GM13977 (cell line): ENCODE data around the gene C19orf25.

Experiments
- DNase-seq: peaks from one replicate; pipeline ENCODE4 v3.0.0; 2012; ENCODE audit warnings: low spot score
- CTCF ChIP-seq: IDR thresholded peaks from 2 replicates; pipeline ENCODE4 v1.5.1; 2012; ENCODE audit warnings: mild to moderate bottlenecking, control low read depth; ENCODE audit not compliant: insufficient read depth; ENCODE audit errors: extremely low read depth, missing control alignments
- in situ Hi-C: fragments of 300-500 bp; cut with MboI; formaldehyde crosslinking; loops from one replicate; pipeline ENCODE4 v1.12.0; 2022; ENCODE audit warnings: low sequenced_read_pairs, low pct_unique_long_range_greater_than_20kb, mixed read lengths, inconsistent platforms; ENCODE audit not compliant: unreplicated experiment

Gene C19orf25

GRCh38 chr19:1495051-1495798, 16.2 kb upstream of the C19orf25 start:
- no peak for TF ChIP-seq CTCF
- no peak for DNase-seq
- in situ Hi-C loops, result no loop called here

- in situ Hi-C loops, result no loop called here
- no peak for TF ChIP-seq CTCF
- no peak for DNase-seq
These were observed 15.2 kb upstream of the C19orf25 start for GRCh38 chr19:1494115-1494815.

GRCh38 chr19:1492474-1493006, 13.5 kb upstream of the C19orf25 start:
- no peak for TF ChIP-seq CTCF
- in situ Hi-C loops, result no loop called here
- DNase-seq, result no peak

GRCh38 chr19:1491849-1492170, 12.8 kb upstream of the C19orf25 start:
- in situ Hi-C loops, result no loop called here
- TF ChIP-seq CTCF, result no peak
- no peak for DNase-seq

GRCh38 chr19:1491114-1491848, 12.3 kb upstream of the C19orf25 start, which contains the start of gene REEP6:
REEP6 (plus strand) TSS chr19:1491181; CDS start chr19:1491270, 89 bp downstream.
- DNase-seq, result no peak
- in situ Hi-C loops, result no loop called here
- TF ChIP-seq CTCF, result no peak

GRCh38 chr19:1490311-1491113, 11.5 kb upstream of the C19orf25 start, which contains the start of gene PCSK4:
PCSK4 (minus strand) TSS chr19:1490350; CDS start chr19:1490346, 4 bp downstream.
- no peak for TF ChIP-seq CTCF
- peak; percentile 99 for DNase-seq
- in situ Hi-C loops, result no loop called here
